Neural cell (in vitro differentiated cells): ENCODE measurements around the gene MLLT1. TPM values are rescaled to one million over a fixed set of nuclear protein-coding genes. Genes with fewer than 3 reads are reported as not detected.

Experiments
- H2AFZ ChIP-seq: fragments of 200-600, 300-800 bp; sonication (generic), shearing (Covaris generic); 2 replicates; pipeline ENCODE4 v1.6.0; 2014; ENCODE audit warnings: low read depth, mild to moderate bottlenecking, antibody characterized with exemption, low read length, moderate library complexity
- H3F3A ChIP-seq: fragments of 200-600 bp; shearing (Covaris generic); 2 replicates; pipeline ENCODE4 v1.6.1; 2016; ENCODE audit warnings: mild to moderate bottlenecking, moderate library complexity, mixed read lengths, antibody characterized with exemption, low read length; ENCODE audit not compliant: insufficient read depth, poor library complexity, severe bottlenecking
- H3K27ac ChIP-seq: fragments of 200-600, 300-800 bp; sonication (generic), shearing (Covaris generic); 2 replicates; pipeline ENCODE4 v1.5.1; 2014; ENCODE audit warnings: mild to moderate bottlenecking, low read length, moderate library complexity
- H3K27me3 ChIP-seq: fragments of 300-800, 200-600 bp; sonication (generic), shearing (Covaris generic); 2 replicates; pipeline ENCODE4 v1.6.0; 2014; ENCODE audit warnings: mild to moderate bottlenecking, low read depth, low read length, moderate library complexity; ENCODE audit not compliant: insufficient read depth
- H3K36me3 ChIP-seq: fragments of 300-800, 200-600 bp; sonication (generic), shearing (Covaris generic); 2 replicates; pipeline ENCODE4 v1.5.1; 2014; ENCODE audit warnings: mild to moderate bottlenecking, antibody characterized with exemption, low read length, moderate library complexity; ENCODE audit not compliant: insufficient read depth
- H3K4me2 ChIP-seq: fragments of 300-800, 200-600 bp; sonication (generic), shearing (Covaris generic); 2 replicates; pipeline ENCODE4 v1.6.0; 2014; ENCODE audit warnings: mild to moderate bottlenecking, low read length
- H3K4me3 ChIP-seq: fragments of 300-800, 200-600 bp; sonication (generic), shearing (Covaris generic); 2 replicates; pipeline ENCODE4 v1.5.1; 2014; ENCODE audit warnings: mild to moderate bottlenecking, low read length, moderate library complexity
- H3K79me2 ChIP-seq: fragments of 200-600 bp; shearing (Covaris generic); replicated peaks from 2 replicates; pipeline ENCODE4 v1.6.0; 2014; ENCODE audit warnings: mild to moderate bottlenecking, low read length, moderate library complexity; ENCODE audit not compliant: insufficient read depth
- H3K9ac ChIP-seq: fragments of 300-800, 200-600 bp; sonication (generic), shearing (Covaris generic); 2 replicates; pipeline ENCODE4 v1.6.1; 2016; ENCODE audit warnings: mild to moderate bottlenecking, low read length, mixed read lengths
- H3K9me2 ChIP-seq: fragments of 200-600 bp; shearing (Covaris generic); 2 replicates; pipeline ENCODE4 v1.6.1; 2016; ENCODE audit warnings: mild to moderate bottlenecking, low read length, mixed read lengths; ENCODE audit not compliant: insufficient read depth
- H3K9me3 ChIP-seq: fragments of 200-600, 300-800 bp; sonication (generic), shearing (Covaris generic); 2 replicates; pipeline ENCODE4 v1.6.1; 2016; ENCODE audit warnings: mild to moderate bottlenecking, mixed run types, low read length, moderate library complexity, mixed read lengths
- H4K20me1 ChIP-seq: fragments of 200-600 bp; shearing (Covaris generic); 2 replicates; pipeline ENCODE4 v1.6.1; 2016; ENCODE audit warnings: mild to moderate bottlenecking, mixed run types; ENCODE audit not compliant: insufficient read depth
- CTCF ChIP-seq: fragments of 450-650 bp; IDR thresholded peaks from 2 replicates; pipeline ENCODE4 v1.5.1; 2014; ENCODE audit warnings: antibody characterized with exemption, mild to moderate bottlenecking, moderate library complexity; ENCODE audit not compliant: poor library complexity, severe bottlenecking
- EP300 ChIP-seq: fragments of 450-650 bp; conservative IDR thresholded peaks from 2 replicates; pipeline ENCODE4 v1.6.1; 2014; ENCODE audit warnings: antibody characterized with exemption, mild to moderate bottlenecking, moderate library complexity; ENCODE audit not compliant: poor library complexity, severe bottlenecking
- EZH2 ChIP-seq: fragments of 200-600, 300-800 bp; shearing (Covaris generic), sonication (generic); IDR thresholded peaks from 2 replicates; pipeline ENCODE4 v1.6.1; 2014; ENCODE audit warnings: antibody characterized with exemption, low read length, borderline replicate concordance, mild to moderate bottlenecking; ENCODE audit not compliant: insufficient read depth, poor library complexity, severe bottlenecking
- MXI1 ChIP-seq: fragments of 450-650 bp; conservative IDR thresholded peaks from 2 replicates; pipeline ENCODE4 v1.6.1; 2014; ENCODE audit warnings: antibody characterized with exemption, mild to moderate bottlenecking; ENCODE audit not compliant: poor library complexity, severe bottlenecking
- POLR2AphosphoS5 ChIP-seq: IDR thresholded peaks from 2 replicates; pipeline ENCODE4 v1.6.1; 2012
- RAD21 ChIP-seq: fragments of 450-650 bp; conservative IDR thresholded peaks from 2 replicates; pipeline ENCODE4 v1.6.1; 2014; ENCODE audit warnings: antibody characterized with exemption, mild to moderate bottlenecking, moderate library complexity
- REST ChIP-seq: IDR thresholded peaks from 2 replicates; pipeline ENCODE4 v1.6.1; 2012; ENCODE audit warnings: borderline replicate concordance
- SMC3 ChIP-seq: fragments of 450-650 bp; conservative IDR thresholded peaks from 2 replicates; pipeline ENCODE4 v1.6.1; 2014; ENCODE audit warnings: antibody characterized with exemption, mild to moderate bottlenecking, moderate library complexity; ENCODE audit not compliant: poor library complexity
- TAF1 ChIP-seq: IDR thresholded peaks from 2 replicates; pipeline ENCODE4 v1.6.1; 2012; ENCODE audit warnings: low read depth
- polyA plus RNA-seq: library from polyadenylated mRNA; depleted of rRNA; stranded (reverse); fragments of >200 nt; gene quantifications from 2 replicates; pipeline ENCODE4 v1.2.3, GENCODE V29; 2014

Gene MLLT1
- polyA plus RNA-seq, 1 donor from 2014 or later = 34.0 TPM

- Histone ChIP-seq H3K9me3 (no peaks in the 10 kb centered on the region), H3K9ac (no peak overlapping the region), H3K27me3 (no peaks in the 10 kb centered on the region), H3K27ac (no peak overlapping the region), H3F3A (no peaks in the 10 kb centered on the region), H3K4me3 (no peak overlapping the region), H2AFZ (no peak overlapping the region), H3K36me3 (no peaks in the 10 kb centered on the region), H3K4me2 (no peak overlapping the region), H4K20me1 (no peaks in the 10 kb centered on the region), H3K9me2 (no peaks in the 10 kb centered on the region), H3K79me2 (no peaks in the 10 kb centered on the region)
- TF ChIP-seq EP300 = no peak
- no peak for TF ChIP-seq POLR2AphosphoS5
- TF ChIP-seq EZH2 = no peak
- no peak for TF ChIP-seq SMC3
- TF ChIP-seq REST = no peak
- TF ChIP-seq MXI1 = no peak
- no peak for TF ChIP-seq RAD21
- TF ChIP-seq TAF1 = no peak
- no peak for TF ChIP-seq CTCF
These were observed 53.8 kb downstream of the MLLT1 start for GRCh38 chr19:6226012-6226411.

- Histone ChIP-seq H3K4me3 (no peak overlapping the region), H3K9me3 (no peaks in the 10 kb centered on the region), H3K79me2 (no peaks in the 10 kb centered on the region), H3K36me3 (no peaks in the 10 kb centered on the region), H4K20me1 (no peaks in the 10 kb centered on the region), H3K27me3 (no peaks in the 10 kb centered on the region), H3K4me2 (no peak overlapping the region), H3K9ac (no peak overlapping the region), H3K27ac (no peak overlapping the region), H2AFZ (no peak overlapping the region), H3F3A (no peaks in the 10 kb centered on the region), H3K9me2 (no peaks in the 10 kb centered on the region)
- TF ChIP-seq MXI1 = no peak
- no peak for TF ChIP-seq EZH2
- no peak for TF ChIP-seq SMC3
- TF ChIP-seq CTCF = no peak
- TF ChIP-seq RAD21 = no peak
- no peak for TF ChIP-seq TAF1
- no peak for TF ChIP-seq REST
- TF ChIP-seq EP300 = no peak
These were observed 54.4 kb downstream of the MLLT1 start for GRCh38 chr19:6225232-6225865.
